Stomach (tissue), 9 donors: ENCODE measurements around the gene C20orf96. TPM values are rescaled to one million over a fixed set of nuclear protein-coding genes. Genes with fewer than 3 reads are reported as not detected.
A peak's percentile ranks its signal among the peaks of the same experiment; 100 is the strongest.

Experiments
- DNase-seq, 2 donors: peaks; one replicate each; pipeline versions ENCODE4 v3.0.0 to v3.0.0-alpha.2; 2013 to 2019
- H3K27ac ChIP-seq, 5 donors: fragments of 200-600 bp in 4 of 5; sonication (generic) in 4 of 5; one replicate each; pipeline ENCODE4 v1.5.1; 2013 to 2019; ENCODE audit warnings: mild to moderate bottlenecking in 1 of 5, moderate library complexity in 1 of 5
- H3K27me3 ChIP-seq, 3 donors: fragments of 200-600 bp; sonication (generic); one replicate each; pipeline ENCODE4 v1.5.1; 2017 to 2019; ENCODE audit warnings: mixed run types in 1 of 3
- H3K36me3 ChIP-seq, 4 donors: fragments of 200-600 bp; sonication (generic); 1 replicate in 3 of 4; 2 replicates in 1 of 4; pipeline ENCODE4 v1.5.1; 2016 to 2019
- H3K4me1 ChIP-seq, 4 donors: fragments of 200-600 bp; sonication (generic); one replicate each; pipeline ENCODE4 v1.5.1; 2016 to 2019
- H3K4me3 ChIP-seq, 4 donors: fragments of 200-600 bp; sonication (generic) in 3 of 4; one replicate each; pipeline ENCODE4 v1.5.1; 2016 to 2019; ENCODE audit warnings: mild to moderate bottlenecking in 1 of 4
- H3K9me3 ChIP-seq, 4 donors: fragments of 200-600 bp; sonication (generic); one replicate each; pipeline ENCODE4 v1.5.1; 2016 to 2019
- CTCF ChIP-seq, 7 experiments: fragments of 450-650 bp in 4 of 7; fragments of 200-600 bp in 3 of 7; sonication (generic) in 3 of 7; IDR thresholded peaks; one replicate each; pipeline ENCODE4 v1.5.1; 2016 to 2019; ENCODE audit warnings: antibody characterized with exemption in 7 of 7, control low read depth in 2 of 7, mild to moderate bottlenecking in 1 of 7
- EP300 ChIP-seq: sonication (generic); formaldehyde crosslinking; IDR thresholded peaks from one replicate; pipeline ENCODE4 v1.6.1; 2017; ENCODE audit warnings: antibody characterized with exemption
- POLR2A ChIP-seq, 4 donors: fragments of 450-650 bp; IDR thresholded peaks; one replicate each; pipeline ENCODE4 v1.6.1; 2016; ENCODE audit warnings: antibody characterized with exemption in 4 of 4, control low read depth in 2 of 4, mild to moderate bottlenecking in 1 of 4, moderate library complexity in 1 of 4
- POLR2AphosphoS5 ChIP-seq, 3 donors: sonication (generic); formaldehyde crosslinking; IDR thresholded peaks; one replicate each; pipeline ENCODE4 v1.6.1; 2016; ENCODE audit warnings: antibody characterized with exemption in 3 of 3
- WGBS, 5 donors: extraction: QIAGEN DNeasy Blood & Tissue Kit in 3 of 5; methylation state at CpG; one replicate each; pipeline versions ENCODE4 v1.1.5 to v1.1.7; 2013 to 2018; 5-methylcytosine and 5-hydroxymethylcytosine counted together
- intact Hi-C: fragments of 100-400 bp; cut with DNase I; formaldehyde crosslinking; loops from one replicate; pipeline ENCODE4 v1.15.1; 2023; ENCODE audit warnings: low total_unique reads
- polyA plus RNA-seq, 3 donors: library from polyadenylated mRNA; stranded (reverse); fragments of 200-250 nt; gene quantifications; one replicate each; pipeline ENCODE4 v1.2.3, GENCODE V29; 2013
- total RNA-seq, 5 donors: library from RNA; depleted of rRNA; stranded (reverse); fragments of >200 nt; gene quantifications; one replicate each; pipeline versions ENCODE4 v1.1.0 to v1.2.3, GENCODE V29; 2014 to 2016
- donor health status: healthy with polysubstance abuse.
- donor health status: Bipolar disorder and iron deficiency.
- donor health status: healthy.

C20orf96 gene
- total and polyA plus RNA-seq, 8 donors = 3.1 to 23.9 (median 5.1) TPM

DNA sequence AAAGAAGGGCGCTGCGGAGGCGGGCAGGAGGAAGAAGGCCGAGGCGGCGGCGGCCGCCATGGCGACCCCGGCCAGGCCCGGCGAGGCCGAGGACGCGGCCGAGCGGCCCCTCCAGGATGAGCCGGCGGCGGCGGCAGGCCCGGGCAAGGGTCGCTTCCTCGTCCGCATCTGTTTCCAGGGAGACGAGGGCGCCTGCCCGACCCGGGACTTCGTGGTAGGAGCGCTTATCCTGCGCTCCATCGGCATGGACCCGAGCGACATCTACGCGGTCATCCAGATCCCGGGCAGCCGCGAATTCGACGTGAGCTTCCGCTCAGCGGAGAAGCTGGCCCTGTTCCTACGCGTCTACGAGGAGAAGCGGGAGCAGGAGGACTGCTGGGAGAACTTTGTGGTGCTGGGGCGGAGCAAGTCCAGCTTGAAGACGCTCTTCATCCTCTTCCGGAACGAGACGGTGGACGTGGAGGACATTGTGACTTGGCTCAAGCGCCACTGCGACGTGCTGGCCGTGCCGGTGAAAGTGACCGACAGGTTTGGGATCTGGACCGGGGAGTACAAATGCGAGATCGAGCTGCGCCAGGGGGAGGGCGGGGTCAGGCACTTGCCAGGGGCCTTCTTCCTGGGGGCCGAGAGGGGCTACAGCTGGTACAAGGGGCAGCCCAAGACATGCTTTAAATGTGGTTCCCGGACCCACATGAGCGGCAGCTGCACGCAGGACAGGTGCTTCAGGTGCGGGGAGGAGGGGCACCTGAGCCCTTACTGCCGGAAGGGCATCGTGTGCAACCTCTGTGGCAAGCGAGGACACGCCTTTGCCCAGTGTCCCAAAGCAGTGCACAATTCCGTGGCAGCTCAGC, 7.6 kb upstream of the C20orf96 start:
- H3K36me3 ChIP-seq = no peaks in the 10 kb centered on the region
- WGBS, 5 donors = 0 to 1% (median 1%) methylated on average over 50 to 75 of the region's 75 CpGs
- no peaks in the 10 kb centered on the region for H3K9me3 ChIP-seq
- intact Hi-C loops = no loop called here
- peak; percentile 66 to 84 for DNase-seq
- H3K4me1 ChIP-seq = peaks cover 29 to 46% (median 44%) of the 10 kb centered on the region in 4 donors
- peak overlapping the region; percentile 76 to 97 (median 86) for H3K4me3 ChIP-seq
- peak overlapping the region; percentile 95 to 99 (median 95) for H3K27ac ChIP-seq
- no peaks in the 10 kb centered on the region for H3K27me3 ChIP-seq
- TF ChIP-seq POLR2A (IDR thresholded peaks at IDR 0.05) = peak in 1 of 4 donors; percentile 41
- TF ChIP-seq POLR2AphosphoS5 (IDR thresholded peaks at IDR 0.05) = peak in 2 of 3 donors; percentile 61 to 68
- TF ChIP-seq CTCF (IDR thresholded peaks at IDR 0.05) = no peak
- no peak for TF ChIP-seq EP300

DNA sequence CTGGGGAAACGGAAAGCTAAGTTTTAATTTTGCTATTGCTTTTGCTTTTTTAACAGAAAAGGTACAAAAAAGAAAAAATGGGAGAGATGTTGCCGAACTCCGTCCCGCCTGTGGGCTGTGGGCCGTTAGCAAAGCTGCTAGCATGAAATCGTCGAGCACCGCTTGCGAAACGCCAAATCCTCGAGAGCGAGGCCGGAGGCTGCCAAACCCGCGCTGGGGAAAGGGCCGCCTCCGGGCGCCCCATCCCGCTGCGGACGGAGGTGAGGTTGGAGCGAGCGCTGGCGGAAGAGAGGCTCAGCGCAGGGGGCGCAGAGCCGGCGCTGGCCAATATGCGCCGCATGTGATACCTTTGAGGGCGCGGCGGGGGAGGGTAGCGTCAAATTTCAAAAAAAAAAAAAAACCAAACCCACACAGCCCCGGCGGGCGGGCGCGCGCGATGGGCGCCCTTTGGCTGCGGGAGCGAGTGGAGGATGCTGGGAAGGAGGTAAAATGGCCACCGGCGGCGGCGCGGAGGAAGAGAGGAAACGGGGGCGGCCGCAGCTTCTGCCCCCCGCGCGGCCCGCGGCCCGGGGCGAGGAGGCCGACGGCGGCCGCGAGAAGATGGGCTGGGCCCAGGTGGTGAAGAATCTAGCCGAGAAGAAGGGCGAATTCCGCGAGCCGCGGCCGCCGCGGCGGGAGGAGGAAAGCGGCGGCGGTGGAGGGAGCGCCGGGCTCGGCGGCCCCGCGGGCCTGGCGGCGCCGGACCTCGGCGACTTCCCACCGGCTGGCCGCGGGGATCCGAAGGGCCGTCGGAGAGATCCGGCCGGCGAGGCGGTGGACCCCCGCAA, 6.8 kb upstream of the C20orf96 start, which contains the start of gene ZCCHC3:
TSS of gene ZCCHC3 (plus strand) at position 473 of the 827 bp plus-strand sequence. CDS start at position 490, 17 bp downstream.
- 0% methylated on average over 56 to 99 of the region's 99 CpGs for WGBS, 5 donors
- Histone ChIP-seq H3K4me1 (peaks cover 29 to 46% (median 44%) of the 10 kb centered on the region in 4 donors), H3K9me3 (no peaks in the 10 kb centered on the region), H3K27me3 (no peaks in the 10 kb centered on the region), H3K4me3 (peak within 1 kb of the TSS; percentile 76 to 97 (median 86)), H3K27ac (peak within 1 kb of the TSS; percentile 95 to 99 (median 95)), H3K36me3 (no peaks in the 10 kb centered on the region)
- intact Hi-C loops = no loop called here
- TF ChIP-seq CTCF (IDR thresholded peaks at IDR 0.05) (peak in 1 of 7 experiments; percentile 40), EP300 (no peak), POLR2A (IDR thresholded peaks at IDR 0.05) (peak in 1 of 4 donors; percentile 60), POLR2AphosphoS5 (IDR thresholded peaks at IDR 0.05) (peak; percentile 57 to 78 (median 72))
- peak; percentile 83 to 97 for DNase-seq

GRCh38 chr20:295804-296203, 5.3 kb upstream of the C20orf96 start:
- DNase-seq = no peak
- H3K4me1 ChIP-seq = peaks cover 28 to 46% (median 42%) of the 10 kb centered on the region in 4 donors
- no peaks in the 10 kb centered on the region for H3K27me3 ChIP-seq
- no peak overlapping the region for H3K4me3 ChIP-seq
- 71 to 79% (median 74%) methylated on average over 4 of the region's 4 CpGs for WGBS, 5 donors
- no peaks in the 10 kb centered on the region for H3K36me3 ChIP-seq
- intact Hi-C loops = no loop called here
- no peaks in the 10 kb centered on the region for H3K9me3 ChIP-seq
- H3K27ac ChIP-seq = no peak overlapping the region
- TF ChIP-seq POLR2AphosphoS5 (IDR thresholded peaks at IDR 0.05) (no peak), CTCF (IDR thresholded peaks at IDR 0.05) (no peak), EP300 (no peak), POLR2A (IDR thresholded peaks at IDR 0.05) (no peak)

GRCh38 chr20:294602-295001, 4.1 kb upstream of the C20orf96 start:
- no peaks in the 10 kb centered on the region for H3K9me3 ChIP-seq
- TF ChIP-seq POLR2AphosphoS5 (IDR thresholded peaks at IDR 0.05) = no peak
- no peak for TF ChIP-seq CTCF (IDR thresholded peaks at IDR 0.05)
- no peak for TF ChIP-seq POLR2A (IDR thresholded peaks at IDR 0.05)
- no peak for TF ChIP-seq EP300
- no peak for DNase-seq
- H3K4me3 ChIP-seq = no peak overlapping the region
- no peaks in the 10 kb centered on the region for H3K36me3 ChIP-seq
- no peaks in the 10 kb centered on the region for H3K27me3 ChIP-seq
- WGBS, 5 donors = 88 to 96% (median 91%) methylated on average over 5 of the region's 5 CpGs
- intact Hi-C loops = no loop called here
- H3K27ac ChIP-seq = no peak overlapping the region
- H3K4me1 ChIP-seq = peaks cover 26 to 42% (median 37%) of the 10 kb centered on the region in 4 donors
